Heart left ventricle (tissue), 13 donors: ENCODE measurements around the gene NFAT5.

Source experiments
- POLR2A ChIP-seq, 2 donors: fragments of 450-650 bp; IDR thresholded peaks; one replicate each; pipeline ENCODE4 v1.6.1; 2017; ENCODE audit warnings: antibody characterized with exemption in 2 of 2, mild to moderate bottlenecking in 2 of 2, moderate library complexity in 2 of 2
- TF ChIP-seq, protein P1 (sequence below), 12 donors: fragments of 200-600 bp; sonication (generic) in 4 of 12; IDR thresholded peaks; one replicate each; pipeline versions ENCODE4 v1.5.0 to v1.8.0; 2018 to 2022; ENCODE audit warnings: antibody characterized with exemption in 12 of 12, mild to moderate bottlenecking in 5 of 12
- donor health status: ischemic (EF 13 %, LVEDD 7.1; RV severe dilation, severe dysfunction).
- donor health status: DM: no; HTN: yes; CAD: no.
- donor health status: DM: no; HTN: no; CAD: no.
- donor health status: ischemic (EF 25% LVEDD 6.9; RV normal size, moderate dysfunction).
- donor health status: ischemic (EF 25% LVEDD 5.7; RV mildly dilated, moderate dysfunction).
- donor health status: ischemic (EF 35%, LVEDD 5.7; RV mildly dilated, moderate dysfunction).
- donor health status: nonischemic (EF 11% LVEDD 7.7; RV severe dilation, severe dysfunction).
- donor health status: DM: yes; HTN: yes; CAD: no.
- donor health status: PGD.
- donor health status: ischemic (EF 29% LVEDD 5.4; RV normal size, mild dysfunction).
- donor health status: nonischemic (EF 23%, LVEDD 6.1; RV moderate dilation, normal function).

DNA sequence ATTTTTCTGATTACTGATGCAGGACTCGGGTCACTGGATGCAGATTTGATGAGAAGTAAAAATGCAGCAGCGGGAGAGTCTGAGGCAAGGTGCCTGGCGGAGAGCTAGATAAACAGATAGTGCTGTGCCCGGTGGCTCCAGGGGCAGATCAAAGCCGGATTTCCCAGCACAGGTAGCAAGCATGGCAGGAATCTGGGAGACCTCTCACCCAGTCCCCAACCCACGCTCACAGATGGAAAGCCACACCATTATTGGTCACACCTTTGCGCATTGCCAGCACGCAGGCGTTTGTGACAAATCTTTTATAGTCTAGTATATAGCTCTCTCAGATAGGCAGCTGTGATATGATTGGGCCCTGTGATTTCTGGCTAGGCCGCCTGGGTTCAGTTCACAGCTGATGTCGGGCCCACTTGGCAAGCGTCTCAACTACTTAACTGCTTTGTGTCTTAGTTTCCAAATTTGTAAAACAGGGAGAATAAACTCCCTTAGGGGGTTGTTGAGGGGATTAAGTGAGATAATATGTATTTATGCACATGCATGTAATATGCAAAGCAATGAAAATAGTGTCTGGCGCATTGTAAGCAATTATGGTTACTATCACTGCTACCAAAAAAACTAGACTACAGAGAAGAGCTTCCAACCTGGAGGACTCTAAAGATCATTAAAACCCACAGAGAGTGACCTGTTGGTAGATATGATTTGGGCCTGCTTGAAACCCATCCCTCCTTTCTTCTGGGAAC, 42.0 kb upstream of the NFAT5 start:
- no peak for TF ChIP-seq POLR2A (IDR thresholded peaks at IDR 0.05)
- TF ChIP-seq, protein P1, sequence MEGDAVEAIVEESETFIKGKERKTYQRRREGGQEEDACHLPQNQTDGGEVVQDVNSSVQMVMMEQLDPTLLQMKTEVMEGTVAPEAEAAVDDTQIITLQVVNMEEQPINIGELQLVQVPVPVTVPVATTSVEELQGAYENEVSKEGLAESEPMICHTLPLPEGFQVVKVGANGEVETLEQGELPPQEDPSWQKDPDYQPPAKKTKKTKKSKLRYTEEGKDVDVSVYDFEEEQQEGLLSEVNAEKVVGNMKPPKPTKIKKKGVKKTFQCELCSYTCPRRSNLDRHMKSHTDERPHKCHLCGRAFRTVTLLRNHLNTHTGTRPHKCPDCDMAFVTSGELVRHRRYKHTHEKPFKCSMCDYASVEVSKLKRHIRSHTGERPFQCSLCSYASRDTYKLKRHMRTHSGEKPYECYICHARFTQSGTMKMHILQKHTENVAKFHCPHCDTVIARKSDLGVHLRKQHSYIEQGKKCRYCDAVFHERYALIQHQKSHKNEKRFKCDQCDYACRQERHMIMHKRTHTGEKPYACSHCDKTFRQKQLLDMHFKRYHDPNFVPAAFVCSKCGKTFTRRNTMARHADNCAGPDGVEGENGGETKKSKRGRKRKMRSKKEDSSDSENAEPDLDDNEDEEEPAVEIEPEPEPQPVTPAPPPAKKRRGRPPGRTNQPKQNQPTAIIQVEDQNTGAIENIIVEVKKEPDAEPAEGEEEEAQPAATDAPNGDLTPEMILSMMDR (IDR thresholded peaks at IDR 0.05), result no peak
